Astrocyte (in vitro differentiated cells and primary cell): ENCODE results near the gene CTXN3.

Experiments
- CTCF ChIP-seq: IDR thresholded peaks from 2 replicates; pipeline ENCODE4 v1.5.1; 2011; ENCODE audit warnings: low read depth, mild to moderate bottlenecking, inconsistent platforms, low read length, moderate library complexity; ENCODE audit not compliant: insufficient read depth
- EZH2 ChIP-seq: IDR thresholded peaks from 2 replicates; pipeline ENCODE4 v1.6.1; 2012; ENCODE audit warnings: mild to moderate bottlenecking, low read length, inconsistent platforms; ENCODE audit not compliant: insufficient read depth

- TF ChIP-seq CTCF: no peak
- TF ChIP-seq EZH2: no peak
Measured at GRCh38 chr5:127664093-127664492, 15.2 kb downstream of the CTXN3 start.
